OCI-LY1 (cell line): ENCODE measurements around the gene PPP4R1.

ENCODE experiments used
- H2AFZ ChIP-seq: fragments of 200-600 bp; sonication (generic), shearing (Covaris generic); 2 replicates; pipeline ENCODE4 v1.6.0; 2014; ENCODE audit warnings: antibody characterized with exemption, mild to moderate bottlenecking, low read length
- H3F3A ChIP-seq: fragments of 200-600 bp; sonication (generic), shearing (Covaris generic); 2 replicates; pipeline ENCODE4 v1.6.0; 2014; ENCODE audit warnings: mild to moderate bottlenecking, antibody characterized with exemption, low read length, moderate library complexity; ENCODE audit not compliant: insufficient read depth
- H3K27ac ChIP-seq: fragments of 200-600 bp; sonication (generic); 2 replicates; pipeline ENCODE4 v1.5.1; 2014; ENCODE audit warnings: low read length, mixed run types, mild to moderate bottlenecking, low read depth; ENCODE audit not compliant: poor library complexity, severe bottlenecking
- H3K27me3 ChIP-seq: fragments of 200-600 bp; sonication (generic); 2 replicates; pipeline ENCODE4 v1.6.0; 2014; ENCODE audit warnings: antibody characterized with exemption, mild to moderate bottlenecking, low read length, moderate library complexity; ENCODE audit not compliant: insufficient read depth
- H3K36me3 ChIP-seq: fragments of 200-600 bp; sonication (generic); 2 replicates; pipeline ENCODE4 v1.6.1; 2014; ENCODE audit warnings: mild to moderate bottlenecking, antibody characterized with exemption, low read length, moderate library complexity, mixed read lengths; ENCODE audit not compliant: insufficient read depth
- H3K4me1 ChIP-seq: fragments of 200-600 bp; sonication (generic); 2 replicates; pipeline ENCODE4 v1.5.1; 2014; ENCODE audit warnings: mild to moderate bottlenecking, low read length, moderate library complexity; ENCODE audit not compliant: insufficient read depth, severe bottlenecking
- H3K4me2 ChIP-seq: fragments of 200-600 bp; sonication (generic), shearing (Covaris generic); 2 replicates; pipeline ENCODE4 v1.6.1; 2014; ENCODE audit warnings: low read length
- H3K4me3 ChIP-seq: fragments of 200-600 bp; sonication (generic); 2 replicates; pipeline ENCODE4 v1.5.1; 2014; ENCODE audit warnings: low read length, low read depth, mild to moderate bottlenecking, mixed read lengths; ENCODE audit not compliant: poor library complexity, severe bottlenecking
- H3K79me2 ChIP-seq: fragments of 200-600 bp; shearing (Covaris generic); 2 replicates; pipeline ENCODE4 v1.6.1; 2016; ENCODE audit warnings: mixed run types, low read length, mixed read lengths; ENCODE audit not compliant: insufficient read depth
- H3K9ac ChIP-seq: fragments of 200-600 bp; sonication (generic), shearing (Covaris generic); 2 replicates; pipeline ENCODE4 v1.6.1; 2014; ENCODE audit warnings: mild to moderate bottlenecking, low read length, mixed read lengths
- H3K9me2 ChIP-seq: fragments of 200-600 bp; sonication (generic), shearing (Covaris generic); 2 replicates; pipeline ENCODE4 v1.6.1; 2014; ENCODE audit warnings: low read depth, mild to moderate bottlenecking, low read length, mixed read lengths
- H3K9me3 ChIP-seq: fragments of 200-600 bp; shearing (Covaris generic); 2 replicates; pipeline ENCODE4 v1.6.1; 2014; ENCODE audit warnings: low read length, mixed read lengths
- H4K20me1 ChIP-seq: fragments of 200-600 bp; sonication (generic), shearing (Covaris generic); 2 replicates; pipeline ENCODE4 v1.6.0; 2016; ENCODE audit warnings: mild to moderate bottlenecking, low read length; ENCODE audit not compliant: insufficient read depth
- EZH2 ChIP-seq: fragments of 200-600 bp; sonication (generic), shearing (Covaris generic); IDR thresholded peaks from 2 replicates; pipeline ENCODE4 v1.8.0; 2017; ENCODE audit warnings: borderline replicate concordance, mixed run types, mild to moderate bottlenecking, antibody characterized with exemption, low read length, moderate library complexity, mixed read lengths
- TF ChIP-seq, protein P1 (sequence below): fragments of 200-600 bp; sonication (generic), shearing (Covaris generic); IDR thresholded peaks from 2 replicates; pipeline ENCODE4 v1.5.1; 2017; ENCODE audit warnings: mild to moderate bottlenecking, antibody characterized with exemption, low read length, moderate library complexity, mixed read lengths

The PPP4R1 gene

DNA sequence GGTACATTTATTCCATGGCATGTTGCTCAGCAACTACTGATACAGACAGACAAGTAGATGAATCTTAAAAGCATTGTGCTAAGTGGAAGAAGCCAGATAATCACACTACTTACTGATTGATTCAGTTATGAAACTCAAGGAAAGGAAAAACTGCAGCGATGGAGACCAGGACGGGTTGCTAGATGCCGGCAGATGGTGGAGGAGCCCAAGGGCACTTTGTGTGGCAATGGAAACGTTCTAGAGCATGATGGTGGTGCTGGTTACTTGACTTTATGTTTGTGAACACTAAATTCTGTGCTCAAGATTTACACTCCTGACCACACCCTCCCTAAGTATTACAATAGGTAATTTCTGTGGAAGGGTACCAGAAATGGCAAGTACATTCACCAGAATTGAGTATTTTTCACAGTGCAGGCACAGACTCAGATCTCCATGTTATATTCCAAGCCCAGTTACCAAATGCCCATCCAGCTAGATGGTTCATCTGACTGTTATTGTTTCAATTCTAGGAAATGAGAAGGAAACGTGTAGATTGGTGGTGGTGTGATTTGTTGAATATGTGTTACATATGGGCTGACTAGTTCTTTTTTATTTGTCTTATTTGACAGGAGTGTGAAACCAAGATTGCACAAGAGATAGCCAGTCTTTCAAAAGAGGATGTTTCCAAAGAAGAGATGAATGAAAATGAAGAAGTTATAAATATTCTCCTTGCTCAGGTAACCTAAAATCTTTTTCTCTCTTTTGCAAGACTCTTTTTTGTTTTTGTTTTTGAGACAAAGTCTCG is 83.9 kb downstream of the PPP4R1 start:
- no peaks in the 10 kb centered on the region for H3K9me2 ChIP-seq
- H3K4me3 ChIP-seq: no peak overlapping the region
- H3K4me1 ChIP-seq: no peaks in the 10 kb centered on the region
- H3K9me3 ChIP-seq: peaks cover 10% of the 10 kb centered on the region
- no peak overlapping the region for H3K4me2 ChIP-seq
- no peaks in the 10 kb centered on the region for H3K27me3 ChIP-seq
- peaks cover 97% of the 10 kb centered on the region for H3K36me3 ChIP-seq
- H3K9ac ChIP-seq: no peak overlapping the region
- TF ChIP-seq, protein P1, sequence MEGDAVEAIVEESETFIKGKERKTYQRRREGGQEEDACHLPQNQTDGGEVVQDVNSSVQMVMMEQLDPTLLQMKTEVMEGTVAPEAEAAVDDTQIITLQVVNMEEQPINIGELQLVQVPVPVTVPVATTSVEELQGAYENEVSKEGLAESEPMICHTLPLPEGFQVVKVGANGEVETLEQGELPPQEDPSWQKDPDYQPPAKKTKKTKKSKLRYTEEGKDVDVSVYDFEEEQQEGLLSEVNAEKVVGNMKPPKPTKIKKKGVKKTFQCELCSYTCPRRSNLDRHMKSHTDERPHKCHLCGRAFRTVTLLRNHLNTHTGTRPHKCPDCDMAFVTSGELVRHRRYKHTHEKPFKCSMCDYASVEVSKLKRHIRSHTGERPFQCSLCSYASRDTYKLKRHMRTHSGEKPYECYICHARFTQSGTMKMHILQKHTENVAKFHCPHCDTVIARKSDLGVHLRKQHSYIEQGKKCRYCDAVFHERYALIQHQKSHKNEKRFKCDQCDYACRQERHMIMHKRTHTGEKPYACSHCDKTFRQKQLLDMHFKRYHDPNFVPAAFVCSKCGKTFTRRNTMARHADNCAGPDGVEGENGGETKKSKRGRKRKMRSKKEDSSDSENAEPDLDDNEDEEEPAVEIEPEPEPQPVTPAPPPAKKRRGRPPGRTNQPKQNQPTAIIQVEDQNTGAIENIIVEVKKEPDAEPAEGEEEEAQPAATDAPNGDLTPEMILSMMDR: no peak
- TF ChIP-seq EZH2: no peak
- no peaks in the 10 kb centered on the region for H3F3A ChIP-seq
- H4K20me1 ChIP-seq: no peaks in the 10 kb centered on the region
- no peak overlapping the region for H3K27ac ChIP-seq
- H3K79me2 ChIP-seq: no peaks in the 10 kb centered on the region
- H2AFZ ChIP-seq: no peak overlapping the region

DNA sequence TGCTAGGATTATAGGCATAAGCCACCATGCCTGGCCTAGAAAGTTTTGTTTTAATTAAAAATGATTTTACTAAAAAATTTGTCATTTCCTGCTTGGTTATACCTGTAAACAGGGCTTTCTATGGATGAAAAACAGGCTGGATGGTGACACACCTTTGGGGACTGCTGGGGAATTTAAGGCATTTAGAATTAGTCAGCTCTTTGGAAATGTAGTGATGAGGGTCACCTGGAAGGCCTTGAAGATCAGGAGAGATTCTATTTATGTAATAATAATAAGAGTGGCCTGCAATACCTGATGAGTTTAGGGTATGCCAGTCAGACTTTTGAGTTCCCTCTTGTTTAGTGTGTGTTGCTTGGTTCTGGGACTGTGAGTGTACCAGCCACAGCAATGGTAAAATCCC is 87.9 kb downstream of the PPP4R1 start:
- Histone ChIP-seq H4K20me1 (no peaks in the 10 kb centered on the region), H3K9me2 (no peaks in the 10 kb centered on the region), H3K4me3 (no peak overlapping the region), H3K79me2 (no peaks in the 10 kb centered on the region), H3K9ac (no peak overlapping the region), H3K4me2 (no peak overlapping the region), H3K27me3 (no peaks in the 10 kb centered on the region), H2AFZ (no peak overlapping the region), H3K27ac (no peak overlapping the region), H3K9me3 (peaks cover 10% of the 10 kb centered on the region), H3F3A (no peaks in the 10 kb centered on the region), H3K36me3 (peaks cover 98% of the 10 kb centered on the region), H3K4me1 (no peaks in the 10 kb centered on the region)
- TF ChIP-seq, protein P1: no peak
- no peak for TF ChIP-seq EZH2

DNA sequence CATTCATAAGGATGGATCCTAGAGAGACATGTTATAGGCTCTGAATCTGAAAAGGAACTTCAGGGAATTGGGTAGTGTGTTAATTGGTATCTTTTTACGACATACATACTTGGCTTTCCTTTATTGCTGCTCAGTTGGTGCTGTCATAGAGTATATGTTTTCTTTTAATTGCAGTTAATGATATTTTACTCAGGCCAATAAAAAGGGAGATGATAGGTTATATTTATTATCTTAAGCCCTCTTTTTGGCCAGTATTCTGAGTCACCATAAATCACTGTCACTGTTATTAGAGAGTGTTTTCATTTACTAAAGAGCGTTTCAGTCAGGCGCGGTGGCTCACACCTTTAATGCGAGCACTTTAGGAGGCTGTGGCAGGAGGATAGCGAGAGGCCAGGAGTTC is 91.4 kb downstream of the PPP4R1 start:
- no peak for TF ChIP-seq EZH2
- TF ChIP-seq, protein P1: no peak
- H2AFZ ChIP-seq: no peak overlapping the region
- peaks cover 5% of the 10 kb centered on the region for H3K9me3 ChIP-seq
- H3K27ac ChIP-seq: no peak overlapping the region
- H4K20me1 ChIP-seq: no peaks in the 10 kb centered on the region
- H3K79me2 ChIP-seq: no peaks in the 10 kb centered on the region
- H3K36me3 ChIP-seq: peaks cover 81% of the 10 kb centered on the region
- no peak overlapping the region for H3K4me2 ChIP-seq
- no peak overlapping the region for H3K4me3 ChIP-seq
- no peak overlapping the region for H3K9ac ChIP-seq
- no peaks in the 10 kb centered on the region for H3K9me2 ChIP-seq
- H3K27me3 ChIP-seq: no peaks in the 10 kb centered on the region
- no peaks in the 10 kb centered on the region for H3K4me1 ChIP-seq
- no peaks in the 10 kb centered on the region for H3F3A ChIP-seq
